Stimulated activated CD4-positive, alpha-beta T cell treated with anti-CD3 and anti-CD28 coated beads, Interleukin-1b, Interleukin-23, amount 100 ng/mL, for 24 hours (primary cell): ENCODE data around the gene SMAP1.
"Not testable (repeated sequence)": the region's sequence is repeated elsewhere in the genome, so short reads cannot be mapped to it uniquely, and the experiment has no call there.

ENCODE experiments used
- DNase-seq, 4 experiments: peaks; one replicate each; pipeline ENCODE4 v3.0.0-alpha.2; 2020; ENCODE audit warnings: low read depth in 4 of 4, low spot score in 1 of 4

SMAP1 gene

DNA sequence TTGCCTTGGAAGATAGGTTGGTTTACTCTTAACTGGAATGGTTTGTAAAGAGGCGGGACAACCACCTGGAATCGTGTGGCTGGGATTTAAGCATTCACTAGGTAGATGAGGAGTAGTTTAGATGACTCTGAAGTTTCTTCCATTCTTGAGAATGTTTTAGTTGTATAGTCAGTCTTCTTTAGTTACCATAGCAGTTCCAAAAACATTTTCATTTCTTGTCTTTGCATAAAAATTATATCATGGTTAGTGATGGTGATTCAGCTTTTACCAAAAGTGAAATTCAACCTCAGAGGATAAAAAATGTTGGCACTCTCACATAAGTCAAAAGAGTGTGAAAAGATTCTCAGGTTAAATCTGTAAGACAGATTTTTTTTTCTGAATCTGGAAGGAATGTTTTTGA lies 70.3 kb downstream of the SMAP1 start:
- no peak for DNase-seq

DNA sequence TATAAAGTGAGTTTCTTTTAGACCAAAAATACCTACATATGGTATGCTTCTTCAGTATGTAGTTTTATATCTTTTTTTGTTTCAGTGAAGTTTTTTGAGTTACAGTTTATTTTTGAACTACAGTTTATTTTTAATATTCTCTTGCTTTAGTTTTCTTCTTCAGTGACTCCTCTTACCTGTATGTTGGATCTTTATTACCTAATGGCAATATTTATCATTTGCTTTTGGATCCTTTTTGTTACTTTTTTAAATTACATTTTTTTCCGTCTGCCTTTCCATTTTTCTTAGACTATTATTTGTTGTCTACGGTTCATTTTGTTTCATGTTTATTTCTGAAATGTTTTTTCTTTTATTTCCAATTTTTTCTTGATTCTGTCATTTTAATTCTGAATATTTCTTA lies 71.9 kb downstream of the SMAP1 start:
- DNase-seq: no peak

DNA sequence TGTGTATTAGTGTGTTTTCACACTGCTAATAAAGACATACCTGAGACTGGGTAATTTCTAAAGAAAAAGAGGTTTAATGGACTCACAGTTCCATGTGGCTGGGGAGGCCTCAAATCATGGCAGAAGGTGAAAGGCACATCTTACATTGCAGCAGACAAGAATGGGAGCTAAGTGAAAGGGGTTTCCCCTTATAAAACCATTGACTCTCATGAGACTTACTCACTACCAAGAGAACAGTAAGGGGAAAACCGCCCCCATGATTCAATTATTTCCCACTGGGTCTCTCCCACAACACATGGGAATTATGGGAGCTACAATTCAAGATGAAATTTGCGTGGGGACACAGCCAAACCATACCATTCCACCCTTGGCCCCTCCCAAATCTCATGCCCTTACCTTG lies 73.1 kb downstream of the SMAP1 start:
- not testable (repeated sequence) for DNase-seq

DNA sequence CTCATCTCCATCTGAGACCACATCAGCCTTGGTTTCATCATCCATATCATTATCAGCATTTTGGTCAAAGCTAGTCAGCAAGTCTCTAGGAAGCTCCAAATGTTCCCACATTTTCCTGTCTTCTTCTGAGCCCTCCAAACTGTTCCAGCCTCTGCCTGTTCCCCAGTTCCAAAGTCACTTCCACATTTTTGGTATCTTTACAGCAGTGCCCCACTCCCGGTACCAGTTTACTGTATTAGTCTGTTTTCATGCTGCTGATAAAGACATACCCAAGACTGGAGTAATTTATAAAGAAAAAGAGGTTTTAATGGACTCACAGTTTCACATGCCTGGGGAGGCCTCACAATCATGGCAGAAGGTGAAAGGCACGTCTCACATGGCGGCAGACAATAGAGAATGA lies 74.8 kb downstream of the SMAP1 start:
- not testable (repeated sequence) for DNase-seq

DNA sequence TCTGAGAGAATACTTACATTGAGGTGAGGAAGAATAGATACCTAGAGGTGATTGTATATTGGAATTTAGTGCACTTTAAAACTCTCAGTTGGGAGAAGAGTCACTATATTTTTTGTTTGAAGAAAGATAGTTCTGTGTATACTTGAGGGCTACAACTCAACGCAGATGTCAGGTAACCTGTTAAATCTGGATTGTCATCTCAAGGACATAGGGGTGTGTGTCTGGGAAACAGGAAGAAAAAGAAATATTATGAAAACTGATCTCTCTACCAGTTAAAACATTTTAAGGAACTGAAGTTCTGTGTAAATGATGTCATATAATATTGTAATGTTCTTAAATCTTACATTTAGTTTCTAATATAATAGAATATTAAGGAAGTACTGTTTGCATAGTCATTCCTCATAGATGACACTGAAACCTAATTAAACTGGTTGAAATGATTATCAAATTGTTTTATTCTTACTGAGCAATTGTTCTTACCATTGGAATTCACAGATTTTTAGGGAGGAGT lies 86.2 kb downstream of the SMAP1 start:
- DNase-seq: no peak

DNA sequence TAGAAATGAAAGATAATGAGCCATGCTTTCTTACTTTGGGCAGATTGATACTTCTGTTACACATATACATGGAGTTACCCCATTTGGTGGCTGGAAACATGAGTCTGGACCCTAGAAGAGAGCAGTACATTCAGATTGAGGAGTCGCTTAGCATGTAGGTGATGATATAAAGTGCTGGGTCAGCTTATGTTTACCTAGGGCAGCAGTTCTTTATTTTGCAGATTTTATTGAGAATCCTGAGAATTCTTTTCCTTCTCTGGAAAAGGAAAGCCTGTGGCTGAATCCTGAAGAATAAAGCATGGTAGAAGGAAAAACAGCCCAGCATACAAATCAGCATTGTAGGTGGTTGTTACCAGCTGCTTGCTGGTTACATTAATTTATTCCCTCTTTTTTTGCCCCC lies 91.2 kb downstream of the SMAP1 start:
- DNase-seq: no peak

DNA sequence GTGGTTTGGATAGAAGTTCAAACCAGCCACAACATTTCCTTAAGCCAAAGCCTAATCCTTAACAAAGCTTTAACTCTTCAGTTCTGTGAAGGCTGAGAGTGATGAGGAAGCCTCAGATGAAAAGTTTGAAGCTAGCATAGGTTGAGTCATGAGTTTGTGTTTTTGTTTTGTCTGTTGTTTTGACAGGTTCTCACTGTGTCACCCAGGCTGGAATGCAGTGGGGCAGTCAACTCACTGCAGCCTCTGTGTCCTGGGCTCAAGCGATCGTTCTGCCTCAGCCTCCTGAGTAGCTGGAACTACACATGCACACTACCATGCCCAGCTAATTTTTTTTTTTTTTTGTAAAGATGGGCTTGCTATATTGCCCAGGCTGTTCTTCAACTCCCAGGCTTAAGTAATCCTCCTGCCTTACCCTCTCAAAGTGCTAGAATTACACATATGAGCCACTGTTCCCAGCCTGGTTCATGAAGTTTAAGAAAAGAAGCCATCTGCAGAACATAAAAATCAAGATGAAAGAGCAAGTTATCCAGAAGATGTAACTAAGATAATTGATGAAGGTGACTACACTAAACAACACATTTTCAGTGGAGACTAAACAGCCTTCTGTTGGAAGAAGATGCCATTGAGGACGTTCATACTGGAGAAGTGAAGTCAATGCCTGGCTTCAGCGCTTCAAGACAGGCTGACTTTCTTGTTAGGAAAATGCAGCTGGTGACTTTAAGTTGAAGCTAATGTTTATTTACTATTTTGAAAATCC lies 96.2 kb downstream of the SMAP1 start:
- DNase-seq: no peak

DNA sequence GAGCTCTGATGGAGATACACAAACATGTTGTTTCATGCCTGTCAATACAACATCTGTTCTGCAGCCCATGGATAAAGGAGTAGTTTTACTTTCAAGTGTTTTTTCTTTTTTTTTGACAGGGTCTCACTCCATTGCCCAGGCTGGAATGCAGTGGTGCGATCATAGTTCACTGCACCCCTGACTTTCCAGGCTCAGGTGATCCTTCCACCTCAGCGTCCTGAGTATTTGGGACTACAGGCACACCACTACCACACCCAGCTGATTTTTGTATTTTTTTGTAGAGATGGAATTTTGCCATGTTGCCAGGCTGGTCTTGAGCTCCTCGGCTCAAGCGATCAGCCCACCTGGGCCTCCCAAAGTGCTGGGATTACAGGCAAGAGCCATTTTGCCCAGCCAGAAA lies 97.0 kb downstream of the SMAP1 start:
- no peak for DNase-seq

DNA sequence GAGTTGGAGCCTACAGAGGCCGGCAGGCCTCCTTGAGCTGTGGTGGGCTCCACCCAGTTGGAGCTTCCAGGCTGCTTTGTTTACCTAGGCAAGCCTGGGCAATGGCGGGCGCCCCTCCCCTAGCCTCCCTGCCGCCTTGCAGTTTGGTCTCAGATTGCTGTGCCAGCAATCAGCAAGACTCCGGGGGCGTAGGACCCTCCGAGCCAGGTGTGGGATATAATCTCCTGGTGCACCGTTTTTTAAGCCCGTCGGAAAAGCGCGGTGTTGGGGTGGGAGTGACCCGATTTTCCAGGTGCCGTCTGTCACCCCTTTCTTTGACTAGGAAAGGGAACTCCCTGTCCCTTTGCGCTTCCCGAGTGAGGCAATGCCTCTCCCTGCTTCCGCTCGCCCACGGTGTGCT lies 103.7 kb downstream of the SMAP1 start:
- not testable (repeated sequence) for DNase-seq

DNA sequence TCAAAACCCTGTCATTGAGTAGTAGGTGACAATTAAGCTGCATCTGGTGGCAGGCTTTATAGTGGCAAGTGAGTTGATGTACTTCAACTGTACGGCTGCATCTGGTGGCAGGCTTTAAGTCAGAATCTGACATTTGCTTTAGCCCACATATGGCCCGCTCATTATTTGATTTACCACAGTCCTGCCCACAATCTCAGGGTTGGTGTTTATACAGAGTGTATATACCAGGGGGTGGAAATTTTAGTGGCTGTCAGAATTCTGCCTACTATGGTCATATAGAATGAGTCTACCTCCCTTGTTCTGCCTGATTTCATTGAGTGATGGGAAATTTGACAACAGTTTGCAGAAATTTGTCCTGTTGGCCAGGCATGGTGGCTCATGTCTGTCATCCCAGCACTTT lies 112.3 kb downstream of the SMAP1 start:
- no peak for DNase-seq

DNA sequence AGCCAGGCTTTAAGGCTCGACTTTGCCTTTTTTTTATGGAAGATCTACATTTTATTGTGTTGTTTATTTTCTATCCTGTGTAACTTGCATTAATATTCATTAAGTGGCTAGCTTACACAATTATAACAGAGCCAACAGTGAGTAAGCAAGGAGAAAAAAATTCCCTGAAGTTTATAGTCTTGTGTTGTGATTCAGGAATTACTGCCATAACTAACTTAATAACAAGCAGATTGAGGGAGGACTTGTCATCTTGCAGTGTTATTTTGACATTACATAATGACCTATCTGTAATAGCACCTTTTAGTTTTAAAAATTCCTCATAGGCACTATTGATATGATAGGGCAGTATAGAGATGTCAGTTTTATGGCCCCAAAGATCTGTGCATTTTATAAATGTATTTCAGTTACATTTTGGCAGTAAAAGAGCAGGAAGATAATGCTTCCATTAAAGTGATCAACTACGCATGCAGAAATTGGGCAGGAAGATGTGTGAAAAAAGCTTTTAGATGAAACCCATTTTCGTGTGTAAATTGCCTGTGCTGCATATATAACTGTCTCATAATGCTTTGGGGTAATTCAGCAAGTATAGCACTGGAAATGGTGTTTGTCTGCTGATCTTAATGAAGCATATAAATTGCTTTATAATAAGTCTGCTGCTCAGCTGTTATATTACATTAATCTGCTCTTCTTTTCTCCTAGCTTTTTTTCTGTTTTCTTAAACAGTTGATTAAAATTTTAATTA lies 123.0 kb downstream of the SMAP1 start:
- no peak for DNase-seq

DNA sequence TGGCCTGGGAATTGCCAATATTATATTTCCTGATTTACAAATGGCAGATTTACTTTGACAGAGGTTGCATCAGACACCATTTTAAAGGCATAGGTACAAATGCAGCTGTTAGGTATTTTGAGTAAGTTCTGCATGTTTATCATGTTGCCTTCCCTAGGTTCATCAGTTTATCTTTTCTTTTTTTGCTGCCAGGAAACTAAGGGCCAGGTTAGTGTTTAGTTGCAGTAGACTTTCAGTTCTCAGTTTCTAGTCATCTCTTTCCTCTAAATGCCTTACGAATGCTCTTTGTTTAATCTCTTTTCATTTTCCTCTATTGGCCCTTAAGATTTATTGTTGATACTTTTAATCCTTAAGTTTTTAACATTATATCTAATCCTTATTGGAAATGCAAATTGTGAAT lies 129.9 kb downstream of the SMAP1 start:
- DNase-seq: no peak

DNA sequence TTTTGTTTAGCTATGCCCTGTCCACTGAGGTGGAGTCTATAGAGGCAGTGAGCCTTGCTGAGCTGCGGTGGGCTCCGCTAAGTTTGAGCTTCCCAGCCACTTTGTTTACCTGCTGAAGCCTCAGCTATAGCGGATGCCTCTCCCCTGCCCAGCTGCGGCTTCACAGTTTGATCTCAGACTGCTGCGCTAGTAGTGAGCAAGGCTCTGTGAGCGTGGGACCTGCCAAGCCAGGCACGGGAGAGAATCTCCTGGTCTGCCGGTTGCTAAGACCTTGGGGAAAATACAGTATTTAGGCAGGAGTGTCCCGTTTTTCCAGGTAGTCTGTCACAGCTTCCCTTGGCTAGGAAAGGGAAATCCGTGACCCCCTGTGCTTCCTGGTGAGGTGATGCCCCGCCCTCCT lies 138.4 kb downstream of the SMAP1 start:
- no peak for DNase-seq

DNA sequence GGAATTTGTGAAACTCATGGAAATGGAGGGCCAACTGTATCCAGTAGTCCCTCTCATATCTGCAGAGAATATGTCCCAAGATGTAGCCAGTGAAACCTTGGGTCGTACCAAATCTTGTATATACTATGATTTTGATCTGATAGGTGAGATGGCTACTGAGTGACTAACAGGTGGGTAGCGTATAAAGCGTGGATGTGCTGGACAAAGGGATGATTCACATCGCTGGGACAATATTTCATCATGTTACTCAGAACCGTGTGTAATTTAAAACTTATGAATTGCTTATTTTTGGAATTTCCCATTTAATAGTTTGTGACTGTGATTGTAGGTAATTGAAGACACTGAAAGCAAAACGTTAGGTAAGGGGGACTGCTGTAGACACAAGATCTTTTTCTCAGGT lies 144.1 kb downstream of the SMAP1 start:
- no peak for DNase-seq

DNA sequence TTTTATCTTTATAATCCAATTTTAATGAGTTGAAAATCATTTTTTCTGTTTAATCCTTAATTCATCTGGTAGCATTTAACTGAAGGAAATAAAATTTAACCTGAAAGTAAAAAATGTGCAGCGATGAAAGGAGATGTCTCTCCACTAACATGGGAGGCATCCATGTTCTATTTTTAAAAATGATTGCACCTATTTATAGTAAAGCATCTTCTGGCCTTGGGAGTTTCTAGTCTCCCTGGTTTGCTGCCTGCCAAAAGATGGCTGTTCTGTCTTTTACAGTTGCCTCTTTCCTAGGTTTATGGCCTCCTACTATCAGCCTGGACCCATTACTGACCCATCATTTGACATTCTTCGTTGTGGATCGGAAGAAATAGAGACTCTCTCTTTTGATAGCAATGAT lies 146.2 kb downstream of the SMAP1 start:
- no peak for DNase-seq

DNA sequence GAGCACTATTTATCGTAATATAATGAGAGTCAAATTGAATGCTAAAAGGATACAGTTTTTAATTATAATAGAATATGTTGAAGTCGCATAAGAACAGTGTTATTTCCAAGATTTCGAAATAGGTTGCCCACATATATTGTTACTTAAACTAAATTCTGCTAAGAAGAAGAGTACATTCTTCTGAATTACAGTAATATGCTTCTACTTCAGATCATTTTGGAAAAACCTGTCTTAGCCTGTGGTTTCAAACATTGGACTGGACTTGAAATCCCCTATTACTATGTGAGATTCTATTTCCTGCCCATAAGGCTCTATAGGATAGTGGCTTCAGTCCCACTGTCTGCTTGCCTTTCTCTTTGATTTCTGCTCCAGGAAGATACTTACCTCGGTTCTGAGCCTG lies 152.0 kb downstream of the SMAP1 start:
- no peak for DNase-seq

DNA sequence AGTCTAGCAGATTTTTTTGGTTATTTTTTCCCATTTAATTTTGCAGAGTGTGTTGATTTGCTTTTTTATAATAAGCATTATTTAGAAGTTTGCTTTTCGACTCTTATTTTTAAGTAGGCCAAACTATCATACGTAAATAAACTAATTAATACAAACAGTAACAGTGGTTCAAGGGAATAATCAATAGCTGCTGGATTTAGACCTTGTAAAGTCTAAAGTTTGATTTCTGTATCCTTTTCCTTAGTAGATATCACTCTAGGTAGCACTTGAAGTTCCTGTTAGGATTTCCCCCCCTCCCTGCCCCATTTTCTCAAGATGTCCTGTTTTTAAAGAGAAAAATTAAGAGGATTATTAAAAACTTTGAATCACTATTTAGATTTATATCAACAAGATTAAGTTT lies 153.1 kb downstream of the SMAP1 start:
- no peak for DNase-seq

DNA sequence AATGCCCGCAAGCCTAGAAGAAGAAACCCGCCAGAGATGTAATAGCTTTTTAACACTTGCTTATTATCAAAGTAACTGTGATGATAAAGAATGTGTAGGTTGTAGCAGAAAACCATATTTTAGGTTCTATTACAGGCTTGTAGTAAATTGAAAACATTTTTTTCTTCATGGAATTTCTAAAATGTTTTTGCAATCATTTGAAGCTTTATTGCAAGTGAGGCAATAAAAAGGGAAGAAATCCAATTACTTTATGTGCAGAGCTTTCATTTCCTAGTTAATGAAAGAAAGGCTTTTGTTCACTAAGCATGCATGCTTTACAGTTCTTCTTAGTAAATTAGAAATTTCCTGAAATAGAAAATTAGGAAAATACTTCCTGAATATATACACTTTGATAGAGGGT lies 154.1 kb downstream of the SMAP1 start:
- DNase-seq: no peak

DNA sequence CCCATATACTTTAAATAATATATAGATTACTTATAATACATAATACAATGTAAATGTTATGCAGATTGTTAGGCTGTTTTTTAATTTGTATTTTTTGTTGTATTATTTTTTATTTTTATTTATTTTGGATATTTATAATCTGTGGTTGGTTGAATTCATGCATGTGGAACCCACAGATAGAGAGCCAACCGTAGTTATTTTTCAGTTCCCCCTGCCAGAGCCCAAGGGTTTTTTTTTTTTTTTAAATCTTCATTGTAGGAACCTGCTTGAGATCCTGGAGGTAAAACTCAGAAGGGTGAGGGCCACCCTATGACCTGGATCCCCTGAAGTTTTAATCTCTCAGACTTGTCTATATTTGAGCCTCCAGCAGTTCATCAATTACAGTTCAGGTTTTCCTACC lies 156.0 kb downstream of the SMAP1 start:
- no peak for DNase-seq

DNA sequence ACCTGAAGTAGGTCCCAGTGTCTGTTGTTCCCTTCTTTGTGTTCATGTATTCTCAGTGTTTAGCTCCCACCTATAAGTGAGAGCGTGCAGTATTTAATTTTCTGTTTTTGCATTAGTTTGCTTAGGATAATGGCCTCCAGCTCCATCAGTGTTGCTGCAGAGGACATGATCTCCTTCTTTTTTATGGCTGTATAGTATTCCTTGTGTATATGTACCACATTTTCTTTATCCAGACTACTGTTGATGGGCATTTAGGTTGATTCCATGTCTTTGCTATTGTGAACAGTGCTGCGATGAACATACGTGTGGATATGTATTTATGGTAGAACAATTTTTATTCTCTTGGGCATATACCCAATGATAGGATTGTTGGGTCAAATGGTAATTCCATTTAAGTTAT lies 163.7 kb downstream of the SMAP1 start:
- no peak for DNase-seq

DNA sequence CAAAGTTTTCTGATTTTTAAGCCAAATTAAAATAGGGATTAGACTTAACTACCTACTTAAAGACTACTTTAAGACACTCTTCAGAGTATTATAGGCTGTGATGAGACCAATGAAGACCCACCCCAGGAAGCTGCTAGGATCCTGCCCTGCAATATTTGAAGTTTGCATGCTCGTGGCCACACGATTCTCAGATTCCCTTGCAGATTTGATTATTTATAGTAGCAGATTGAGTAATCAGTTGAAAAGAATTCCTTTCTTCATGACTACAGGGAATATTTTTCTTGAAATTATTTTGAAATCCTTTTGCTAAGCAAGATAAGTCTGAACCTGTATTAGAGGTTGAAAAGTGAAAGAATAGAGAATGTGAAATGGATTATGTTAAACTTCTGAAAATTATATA lies 166.8 kb downstream of the SMAP1 start:
- no peak for DNase-seq

DNA sequence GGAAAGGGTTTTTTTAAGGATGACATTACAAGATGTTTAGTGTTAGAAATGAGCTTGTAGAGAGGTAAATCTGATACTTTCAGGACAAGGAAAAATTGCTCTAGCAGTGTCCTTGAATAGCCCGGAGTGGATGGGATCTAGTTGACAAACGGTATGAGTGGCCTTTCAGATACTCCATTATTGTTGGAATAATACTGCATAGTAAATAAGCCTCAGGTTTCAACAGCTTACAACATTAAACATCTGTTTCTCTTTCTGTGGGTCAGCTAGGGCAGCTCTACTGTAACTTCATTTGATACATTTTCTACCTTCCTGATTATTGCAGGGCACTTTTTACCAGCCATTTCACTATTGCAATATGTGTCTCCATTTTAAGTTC lies 171.2 kb downstream of the SMAP1 start:
- no peak for DNase-seq
